Osteoblast (primary cell): ENCODE measurements around the gene AP5S1. TPM values are rescaled to one million over a fixed set of nuclear protein-coding genes. Genes with fewer than 3 reads are reported as not detected.

Source experiments
- DNase-seq: peaks from one replicate; pipeline ENCODE4 v3.0.0; 2011; ENCODE audit warnings: low spot score, mixed read lengths; ENCODE audit not compliant: insufficient read length; ENCODE audit errors: missing footprints
- H2AFZ ChIP-seq: 2 replicates; pipeline ENCODE4 v1.6.0; 2011; ENCODE audit warnings: mild to moderate bottlenecking, low read length
- H3K27ac ChIP-seq: 2 replicates; pipeline ENCODE4 v1.5.1; 2011; ENCODE audit warnings: mild to moderate bottlenecking, low read depth, low read length, moderate library complexity
- H3K27me3 ChIP-seq: 2 replicates; pipeline ENCODE4 v1.6.0; 2012; ENCODE audit warnings: mild to moderate bottlenecking, control low read depth, inconsistent platforms, low read length, moderate library complexity; ENCODE audit not compliant: insufficient read depth
- H3K36me3 ChIP-seq: 2 replicates; pipeline ENCODE4 v1.5.1; 2011; ENCODE audit warnings: mild to moderate bottlenecking, low read length, control low read depth, moderate library complexity; ENCODE audit not compliant: insufficient read depth
- H3K4me1 ChIP-seq: 2 replicates; pipeline ENCODE4 v1.5.1; 2011; ENCODE audit warnings: mild to moderate bottlenecking, low read length, control low read depth, moderate library complexity; ENCODE audit not compliant: insufficient read depth
- H3K4me2 ChIP-seq: 2 replicates; pipeline ENCODE4 v1.6.0; 2011; ENCODE audit warnings: mild to moderate bottlenecking, low read length; ENCODE audit not compliant: insufficient read depth
- H3K4me3 ChIP-seq: fragments of 200-600 bp; sonication (generic); 3 replicates; pipeline ENCODE4 v1.5.1; 2012; ENCODE audit warnings: mild to moderate bottlenecking, low read length, inconsistent platforms; ENCODE audit not compliant: insufficient read depth
- H3K79me2 ChIP-seq: 2 replicates; pipeline ENCODE4 v1.6.0; 2012; ENCODE audit warnings: mild to moderate bottlenecking, low read length, control low read depth, inconsistent platforms; ENCODE audit not compliant: insufficient read depth
- H3K9me3 ChIP-seq: 2 replicates; pipeline ENCODE4 v1.5.1; 2011; ENCODE audit warnings: low read depth, low read length, control low read depth
- H4K20me1 ChIP-seq: 2 replicates; pipeline ENCODE4 v1.6.0; 2012; ENCODE audit warnings: mild to moderate bottlenecking, low read length, control low read depth; ENCODE audit not compliant: insufficient read depth
- total RNA-seq: library from RNA; depleted of rRNA; stranded (reverse); fragments of >200 nt; gene quantifications from 2 replicates; pipeline ENCODE4 v1.2.3, GENCODE V29; 2012
- TF ChIP-seq, protein P1 (sequence below): IDR thresholded peaks from 2 replicates; pipeline ENCODE4 v1.5.1; 2011; ENCODE audit warnings: mild to moderate bottlenecking, low read depth, low read length, moderate library complexity; ENCODE audit errors: extremely low read depth

AP5S1 gene
- total RNA-seq, 1 donor, result 25.3 TPM

- TF ChIP-seq, protein P1, sequence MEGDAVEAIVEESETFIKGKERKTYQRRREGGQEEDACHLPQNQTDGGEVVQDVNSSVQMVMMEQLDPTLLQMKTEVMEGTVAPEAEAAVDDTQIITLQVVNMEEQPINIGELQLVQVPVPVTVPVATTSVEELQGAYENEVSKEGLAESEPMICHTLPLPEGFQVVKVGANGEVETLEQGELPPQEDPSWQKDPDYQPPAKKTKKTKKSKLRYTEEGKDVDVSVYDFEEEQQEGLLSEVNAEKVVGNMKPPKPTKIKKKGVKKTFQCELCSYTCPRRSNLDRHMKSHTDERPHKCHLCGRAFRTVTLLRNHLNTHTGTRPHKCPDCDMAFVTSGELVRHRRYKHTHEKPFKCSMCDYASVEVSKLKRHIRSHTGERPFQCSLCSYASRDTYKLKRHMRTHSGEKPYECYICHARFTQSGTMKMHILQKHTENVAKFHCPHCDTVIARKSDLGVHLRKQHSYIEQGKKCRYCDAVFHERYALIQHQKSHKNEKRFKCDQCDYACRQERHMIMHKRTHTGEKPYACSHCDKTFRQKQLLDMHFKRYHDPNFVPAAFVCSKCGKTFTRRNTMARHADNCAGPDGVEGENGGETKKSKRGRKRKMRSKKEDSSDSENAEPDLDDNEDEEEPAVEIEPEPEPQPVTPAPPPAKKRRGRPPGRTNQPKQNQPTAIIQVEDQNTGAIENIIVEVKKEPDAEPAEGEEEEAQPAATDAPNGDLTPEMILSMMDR, result no peak
- Histone ChIP-seq H3K4me2 (no peak overlapping the region), H3K27ac (no peak overlapping the region), H4K20me1 (peaks cover 2% of the 10 kb centered on the region), H3K4me3 (no peak overlapping the region), H3K9me3 (no peaks in the 10 kb centered on the region), H3K36me3 (peaks cover 71% of the 10 kb centered on the region), H3K79me2 (peaks cover 36% of the 10 kb centered on the region), H2AFZ (no peak overlapping the region), H3K27me3 (no peaks in the 10 kb centered on the region), H3K4me1 (peaks cover 37% of the 10 kb centered on the region)
- no peak for DNase-seq
These were observed 17.7 kb upstream of the AP5S1 start for GRCh38 chr20:3802524-3803239.

GRCh38 chr20:3803289-3803688 lies 17.1 kb upstream of the AP5S1 start:
- H3K27ac ChIP-seq, result no peak overlapping the region

DNA sequence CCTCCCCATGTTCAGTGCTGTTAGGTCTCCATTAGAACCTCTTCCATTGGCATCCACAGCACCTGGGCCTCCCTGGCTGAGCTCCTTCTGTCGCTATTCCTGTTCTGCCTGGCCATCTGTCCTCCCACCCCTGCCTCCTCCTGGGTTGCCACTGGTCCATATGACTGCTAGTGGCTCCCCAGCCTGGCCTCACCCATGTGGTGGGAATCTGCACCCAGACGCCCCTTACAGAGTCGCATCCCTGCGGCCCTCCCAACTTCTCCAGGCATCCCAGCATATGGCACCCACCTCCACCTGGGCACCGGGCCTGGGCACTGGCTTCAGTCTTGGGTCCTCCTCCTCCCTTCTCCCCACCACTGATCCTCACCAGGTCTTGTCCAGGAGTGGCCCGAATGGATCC lies 16.5 kb upstream of the AP5S1 start:
- Histone ChIP-seq H3K4me2 (no peak overlapping the region), H3K27me3 (no peaks in the 10 kb centered on the region), H3K4me3 (no peak overlapping the region), H3K79me2 (peaks cover 27% of the 10 kb centered on the region), H3K9me3 (no peaks in the 10 kb centered on the region), H3K27ac (no peak overlapping the region), H3K36me3 (peaks cover 61% of the 10 kb centered on the region), H2AFZ (no peak overlapping the region), H3K4me1 (peaks cover 34% of the 10 kb centered on the region), H4K20me1 (peaks cover 2% of the 10 kb centered on the region)
- TF ChIP-seq, protein P1, result no peak
- DNase-seq, result no peak

More at GRCh38 chr20:3803289-3803688, 17.1 kb upstream of the AP5S1 start:
- DNase-seq, result no peak
- Histone ChIP-seq H3K4me3 (no peak overlapping the region), H3K9me3 (no peaks in the 10 kb centered on the region), H3K27me3 (no peaks in the 10 kb centered on the region), H3K4me2 (no peak overlapping the region), H3K4me1 (peaks cover 37% of the 10 kb centered on the region), H4K20me1 (peaks cover 2% of the 10 kb centered on the region), H3K79me2 (peaks cover 30% of the 10 kb centered on the region), H2AFZ (no peak overlapping the region), H3K36me3 (peaks cover 66% of the 10 kb centered on the region)
- TF ChIP-seq, protein P1, result no peak

- Histone ChIP-seq H3K4me2 (no peak overlapping the region), H3K79me2 (peaks cover 23% of the 10 kb centered on the region), H3K27me3 (no peaks in the 10 kb centered on the region), H3K27ac (no peak overlapping the region), H3K9me3 (no peaks in the 10 kb centered on the region), H3K36me3 (peaks cover 58% of the 10 kb centered on the region), H4K20me1 (peaks cover 2% of the 10 kb centered on the region), H3K4me3 (no peak overlapping the region), H2AFZ (no peak overlapping the region), H3K4me1 (peaks cover 31% of the 10 kb centered on the region)
- TF ChIP-seq, protein P1, result no peak
- DNase-seq, result no peak
These were observed 16.0 kb upstream of the AP5S1 start for GRCh38 chr20:3804254-3804751.
